Erythroblast (primary cell): ENCODE data around the gene NCBP3.

Experiments
- GATA1 ChIP-seq: IDR thresholded peaks from 2 replicates; pipeline ENCODE4 v1.6.1; 2011; ENCODE audit warnings: low read depth, mild to moderate bottlenecking, control low read depth, low read length, moderate library complexity
- POLR2A ChIP-seq: IDR thresholded peaks from 2 replicates; pipeline ENCODE4 v1.6.1; 2011; ENCODE audit warnings: mild to moderate bottlenecking, low read length

DNA sequence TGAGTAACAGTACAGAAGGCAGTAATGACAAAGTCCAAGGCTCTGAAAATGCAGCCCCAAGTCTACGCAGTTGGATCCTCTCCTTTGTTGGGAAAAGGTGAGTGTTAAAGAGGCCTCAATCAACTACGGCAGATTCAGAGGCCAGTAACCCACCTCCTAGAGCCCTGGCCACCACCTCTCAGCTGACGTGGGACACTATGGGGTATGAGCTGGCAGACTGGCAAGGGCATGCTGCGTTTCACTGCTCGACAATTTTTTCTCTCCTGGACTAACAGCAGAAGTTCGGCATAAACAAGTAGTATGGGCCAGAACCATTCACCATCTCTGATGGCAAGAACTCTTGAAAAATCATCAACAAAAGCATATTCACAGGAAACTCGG, 17.2 kb downstream of the NCBP3 start:
- no peak for TF ChIP-seq POLR2A
- no peak for TF ChIP-seq GATA1
